Activated CD4-positive, alpha-beta T cell treated with anti-CD3 and anti-CD28 coated beads for 36 hours (primary cell): ENCODE data around the gene COLEC12. TPM values are rescaled to one million over a fixed set of nuclear protein-coding genes. Genes with fewer than 3 reads are reported as not detected.
A peak's percentile ranks its signal among the peaks of the same experiment; 100 is the strongest.

Experiments used
- ATAC-seq: fragments of 200-7000 bp; cut with Tn5 transposase; one replicate; pipeline ENCODE4 v1.10.0; 2021; ENCODE audit warnings: mild to moderate bottlenecking, moderate library complexity
- CTCF ChIA-PET: fragments of 350-600 bp; sonication (Branson Sonifier 250); formaldehyde crosslinking; loops from one replicate; lab custom pipeline; 2021; ENCODE audit warnings: antibody characterized with exemption; lab: Charles Lee
- POLR2A ChIA-PET: fragments of 350-600 bp; sonication (Branson Sonifier 250); formaldehyde crosslinking; loops from one replicate; lab custom pipeline; 2021; ENCODE audit warnings: antibody characterized with exemption, inconsistent platforms; lab: Charles Lee
- DNase-seq: peaks from one replicate; pipeline ENCODE4 v3.0.0-alpha.2; 2020
- H3K27ac Mint-ChIP-seq: one replicate; pipeline ENCODE4 v1.8.0; 2021; ENCODE audit warnings: mixed read lengths
- H3K27me3 Mint-ChIP-seq: one replicate; pipeline ENCODE4 v1.8.0; 2021; ENCODE audit warnings: mixed read lengths
- H3K36me3 Mint-ChIP-seq: one replicate; pipeline ENCODE4 v1.8.0; 2021; ENCODE audit warnings: low read depth, mixed read lengths
- H3K4me1 Mint-ChIP-seq: one replicate; pipeline ENCODE4 v1.8.0; 2021; ENCODE audit warnings: mixed read lengths
- H3K4me3 Mint-ChIP-seq: one replicate; pipeline ENCODE4 v1.8.0; 2021; ENCODE audit warnings: mild to moderate bottlenecking, moderate library complexity, mixed read lengths
- H3K9me3 Mint-ChIP-seq: one replicate; pipeline ENCODE4 v1.8.0; 2021; ENCODE audit warnings: low read depth, mixed read lengths
- intact Hi-C, 2 experiments: fragments of 100-400 bp; cut with DNase I in 1 of 2; cut with micrococcal nuclease in 1 of 2; formaldehyde crosslinking; loops; one replicate each; pipeline versions ENCODE4 v1.14.2 to v1.15.1; 2022 to 2024; cut with DNase I, micrococcal nuclease
- total RNA-seq, 2 experiments: library from RNA; stranded (reverse); gene quantifications; one replicate each; pipeline ENCODE4 v1.2.3, GENCODE V29; 2021

The COLEC12 gene
- total RNA-seq, 2 experiments from 2014 or later, result not detected

DNA sequence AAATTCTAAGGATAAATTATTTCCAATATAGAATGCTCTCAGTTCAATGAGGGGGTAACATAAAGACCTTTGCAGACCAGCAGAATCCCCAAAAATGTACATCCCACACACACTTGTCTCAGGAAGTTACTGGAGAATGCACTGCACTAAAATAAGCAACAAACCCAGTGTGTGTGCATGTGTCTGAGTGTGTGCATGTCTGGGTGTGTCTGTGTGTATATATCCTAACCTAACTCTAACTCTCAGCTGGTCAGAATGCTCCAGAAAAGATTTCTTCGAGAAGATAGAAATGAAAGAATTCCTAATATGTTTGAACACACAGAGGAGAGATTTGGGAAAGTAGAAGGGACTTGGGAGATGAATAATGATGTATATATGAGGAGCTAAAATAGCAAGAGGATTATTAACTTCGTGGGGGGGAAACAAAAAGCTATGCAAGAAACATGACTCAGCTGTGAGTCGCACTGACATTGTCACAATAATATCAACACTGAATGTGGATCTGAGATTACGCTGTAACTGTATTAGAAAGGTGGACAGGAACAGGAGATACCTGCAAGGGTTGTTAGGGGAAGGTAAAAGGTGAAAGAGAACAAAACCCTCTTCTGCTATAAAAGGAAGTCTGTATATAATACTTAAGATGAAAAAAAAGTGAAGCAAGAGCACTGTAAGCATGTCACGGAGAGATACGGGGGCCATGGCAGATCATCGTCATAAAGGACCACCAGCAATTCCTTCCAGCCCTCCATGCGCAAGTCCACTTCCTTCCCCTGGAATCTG, 11.1 kb downstream of the COLEC12 start:
- Mint-ChIP-seq H3K36me3 (no peaks in the 10 kb centered on the region), H3K4me1 (no peaks in the 10 kb centered on the region), H3K27ac (no peak overlapping the region), H3K9me3 (no peaks in the 10 kb centered on the region), H3K4me3 (no peak overlapping the region), H3K27me3 (peaks cover 16% of the 10 kb centered on the region)
- intact Hi-C loops, result no loop called here
- DNase-seq (no peak), ATAC-seq (no peak)
- CTCF ChIA-PET, result interaction anchor here (1.2 kb wide), 1 partner anchor 23 kb away, joined by 3 read pairs; no protein-coding TSS in a partner anchor
- POLR2A ChIA-PET, result no interaction called here

DNA sequence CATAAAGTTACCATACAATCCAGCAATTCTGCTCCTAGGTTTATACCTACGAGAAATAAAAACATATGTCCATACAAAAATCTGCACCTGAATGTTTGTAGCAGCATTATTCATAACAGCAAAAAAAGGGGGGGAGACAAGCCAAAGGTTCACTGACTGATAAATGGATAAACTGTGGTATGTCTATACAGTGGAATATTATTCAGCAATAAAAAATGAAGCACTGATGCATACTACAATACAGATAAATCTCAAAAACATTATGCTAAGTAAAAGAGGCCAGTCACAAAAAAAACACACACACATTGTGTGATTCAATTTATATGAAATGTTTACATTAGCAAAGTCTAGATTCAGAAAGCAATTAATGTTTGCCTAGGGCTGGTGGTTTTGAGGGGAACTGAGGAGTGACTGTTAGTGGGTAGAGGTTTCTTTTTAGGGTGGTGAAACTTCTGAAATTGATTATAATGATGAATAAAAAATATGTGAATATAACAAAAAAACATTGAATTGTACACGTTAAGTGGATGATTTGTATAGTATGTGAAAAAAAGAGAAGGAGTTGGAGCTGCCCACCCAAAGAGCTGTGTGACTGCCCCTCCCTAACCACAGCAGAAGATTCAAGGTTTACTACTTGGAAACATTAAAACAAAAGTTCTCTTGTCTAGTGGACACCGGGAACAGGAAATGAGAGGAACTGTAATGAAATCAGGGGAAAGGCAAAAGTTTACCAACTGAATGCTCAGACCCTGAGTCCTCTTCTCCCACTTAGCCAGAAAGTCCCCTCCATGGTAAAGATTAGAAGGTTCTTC, 13.4 kb downstream of the COLEC12 start:
- Mint-ChIP-seq H3K27ac (no peak overlapping the region), H3K4me1 (no peaks in the 10 kb centered on the region), H3K36me3 (no peaks in the 10 kb centered on the region), H3K27me3 (peaks cover 16% of the 10 kb centered on the region), H3K9me3 (no peaks in the 10 kb centered on the region), H3K4me3 (no peak overlapping the region)
- POLR2A ChIA-PET, result no interaction called here
- CTCF ChIA-PET, result no interaction called here
- ATAC-seq (no peak), DNase-seq (no peak)
- intact Hi-C loops, result no loop called here

DNA sequence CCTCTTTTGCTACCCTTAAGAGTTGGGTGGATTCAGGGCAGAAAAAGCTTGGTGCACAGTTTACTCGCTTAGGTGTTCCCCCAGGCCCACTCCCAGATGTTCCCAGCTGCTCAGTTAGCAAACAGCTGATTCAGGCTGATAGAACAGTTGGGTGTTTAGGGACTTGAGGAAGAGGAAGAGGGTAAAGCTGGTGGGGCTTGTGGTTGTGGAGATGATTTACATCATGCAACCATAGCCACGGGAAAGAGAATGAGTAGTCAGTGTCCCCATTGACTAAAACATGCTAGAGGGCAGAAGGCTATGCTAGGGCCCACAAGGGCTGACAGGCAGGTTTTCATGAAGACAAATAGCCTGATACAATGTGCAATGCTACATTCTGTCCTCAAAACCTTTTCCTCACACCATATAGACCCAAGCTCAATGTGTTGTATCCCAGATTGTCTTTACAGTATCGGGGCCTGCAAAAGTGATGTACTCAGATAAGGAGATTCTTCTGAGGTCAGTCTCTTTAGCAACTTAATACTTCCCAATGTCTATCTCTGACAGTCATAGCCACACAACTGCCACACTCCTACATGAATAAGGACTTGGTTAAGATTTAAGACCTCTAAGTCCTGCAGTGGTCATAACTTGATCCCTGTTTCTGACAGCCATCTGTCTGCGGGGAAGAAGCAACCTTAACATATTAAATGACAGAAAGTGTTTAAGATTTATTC, 15.6 kb downstream of the COLEC12 start:
- intact Hi-C loops, result no loop called here
- ChIA-PET POLR2A (no interaction called here), CTCF (no interaction called here)
- Mint-ChIP-seq H3K4me1 (no peaks in the 10 kb centered on the region), H3K9me3 (no peaks in the 10 kb centered on the region), H3K27ac (no peak overlapping the region), H3K27me3 (peaks cover 22% of the 10 kb centered on the region), H3K36me3 (no peaks in the 10 kb centered on the region), H3K4me3 (no peak overlapping the region)
- no peak for ATAC-seq
- DNase-seq, result no peak

DNA sequence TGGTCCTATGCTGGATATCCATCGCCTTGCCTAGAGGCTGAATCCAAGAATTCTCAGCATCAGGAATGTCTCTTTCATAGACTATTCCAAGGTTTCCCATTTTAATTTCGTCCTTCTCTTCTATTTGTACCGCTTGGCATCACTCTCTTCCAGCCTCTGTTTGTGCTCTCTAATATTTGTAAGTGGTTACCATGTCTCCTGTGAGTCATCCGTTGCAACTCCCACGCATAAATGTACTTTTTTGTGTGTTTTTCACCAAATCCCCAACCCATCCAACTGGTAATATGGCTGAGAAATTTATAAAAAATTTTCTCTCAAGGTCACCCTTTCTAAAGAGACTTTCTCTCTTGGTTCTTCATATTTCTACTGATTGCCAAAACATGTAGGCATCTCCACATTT, 21.8 kb downstream of the COLEC12 start:
- ChIA-PET POLR2A (no interaction called here), CTCF (interaction anchor here (0.6 kb wide), 1 partner anchor 17 kb away, joined by 3 read pairs; no protein-coding TSS in a partner anchor)
- no peak overlapping the region for H3K4me3 Mint-ChIP-seq
- no peak overlapping the region for H3K27ac Mint-ChIP-seq
- no peaks in the 10 kb centered on the region for H3K36me3 Mint-ChIP-seq
- ATAC-seq (no peak), DNase-seq (no peak)
- no peaks in the 10 kb centered on the region for H3K4me1 Mint-ChIP-seq
- H3K27me3 Mint-ChIP-seq, result peaks cover 9% of the 10 kb centered on the region
- no peaks in the 10 kb centered on the region for H3K9me3 Mint-ChIP-seq
- intact Hi-C loops, result no loop called here

DNA sequence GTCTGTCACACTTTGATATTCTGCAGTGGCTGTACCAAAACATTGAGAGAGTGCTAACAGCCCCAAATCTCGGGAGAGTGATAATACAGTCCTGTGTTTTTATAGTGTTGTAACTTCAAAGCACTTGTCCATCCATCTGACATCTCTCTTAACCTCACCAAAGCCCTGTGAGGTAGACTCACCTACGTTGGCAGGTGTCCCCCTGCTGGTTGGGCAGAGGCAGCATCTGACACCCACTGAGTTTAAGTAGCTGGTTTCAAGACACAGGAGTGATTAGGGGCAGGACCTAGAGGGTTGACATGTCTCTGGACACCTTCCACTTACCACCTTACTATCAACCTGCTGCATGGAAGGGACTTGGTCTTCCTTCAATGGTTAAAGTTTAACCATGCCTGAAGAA, 22.9 kb downstream of the COLEC12 start:
- ATAC-seq (no peak), DNase-seq (peak; percentile 27)
- Mint-ChIP-seq H3K27me3 (peaks cover 8% of the 10 kb centered on the region), H3K27ac (no peak overlapping the region), H3K4me1 (no peaks in the 10 kb centered on the region), H3K9me3 (no peaks in the 10 kb centered on the region), H3K36me3 (no peaks in the 10 kb centered on the region), H3K4me3 (no peak overlapping the region)
- ChIA-PET POLR2A (no interaction called here), CTCF (no interaction called here)
- intact Hi-C loops, result no loop called here

DNA sequence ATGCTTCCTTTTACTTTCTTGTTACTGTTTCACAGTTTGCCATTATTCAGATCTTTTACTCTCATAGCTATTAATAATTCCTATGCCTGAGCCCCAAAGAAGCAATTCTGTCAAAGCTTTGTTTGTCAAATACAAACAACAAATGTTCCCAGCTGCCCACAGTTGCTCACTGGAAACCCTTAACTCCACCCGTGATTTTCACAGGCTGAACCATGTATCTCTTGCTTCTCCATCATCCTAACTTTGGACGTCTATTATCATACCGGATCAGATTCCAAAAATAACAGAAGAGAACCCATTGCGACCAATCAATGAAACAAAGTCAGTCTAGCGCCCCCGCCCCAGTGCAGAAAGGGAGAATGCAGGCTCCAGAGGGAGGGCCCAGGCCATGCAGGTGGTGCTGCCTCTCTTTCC, 24.2 kb downstream of the COLEC12 start:
- H3K27me3 Mint-ChIP-seq, result peaks cover 6% of the 10 kb centered on the region
- ATAC-seq (no peak), DNase-seq (no peak)
- no peaks in the 10 kb centered on the region for H3K36me3 Mint-ChIP-seq
- CTCF ChIA-PET, result no interaction called here
- H3K27ac Mint-ChIP-seq, result no peak overlapping the region
- H3K4me3 Mint-ChIP-seq, result no peak overlapping the region
- POLR2A ChIA-PET, result interaction anchor here (0.6 kb wide), 1 partner anchor 83 kb away, joined by 3 read pairs; no protein-coding TSS in a partner anchor
- no peaks in the 10 kb centered on the region for H3K9me3 Mint-ChIP-seq
- intact Hi-C loops, result no loop called here
- H3K4me1 Mint-ChIP-seq, result no peaks in the 10 kb centered on the region

DNA sequence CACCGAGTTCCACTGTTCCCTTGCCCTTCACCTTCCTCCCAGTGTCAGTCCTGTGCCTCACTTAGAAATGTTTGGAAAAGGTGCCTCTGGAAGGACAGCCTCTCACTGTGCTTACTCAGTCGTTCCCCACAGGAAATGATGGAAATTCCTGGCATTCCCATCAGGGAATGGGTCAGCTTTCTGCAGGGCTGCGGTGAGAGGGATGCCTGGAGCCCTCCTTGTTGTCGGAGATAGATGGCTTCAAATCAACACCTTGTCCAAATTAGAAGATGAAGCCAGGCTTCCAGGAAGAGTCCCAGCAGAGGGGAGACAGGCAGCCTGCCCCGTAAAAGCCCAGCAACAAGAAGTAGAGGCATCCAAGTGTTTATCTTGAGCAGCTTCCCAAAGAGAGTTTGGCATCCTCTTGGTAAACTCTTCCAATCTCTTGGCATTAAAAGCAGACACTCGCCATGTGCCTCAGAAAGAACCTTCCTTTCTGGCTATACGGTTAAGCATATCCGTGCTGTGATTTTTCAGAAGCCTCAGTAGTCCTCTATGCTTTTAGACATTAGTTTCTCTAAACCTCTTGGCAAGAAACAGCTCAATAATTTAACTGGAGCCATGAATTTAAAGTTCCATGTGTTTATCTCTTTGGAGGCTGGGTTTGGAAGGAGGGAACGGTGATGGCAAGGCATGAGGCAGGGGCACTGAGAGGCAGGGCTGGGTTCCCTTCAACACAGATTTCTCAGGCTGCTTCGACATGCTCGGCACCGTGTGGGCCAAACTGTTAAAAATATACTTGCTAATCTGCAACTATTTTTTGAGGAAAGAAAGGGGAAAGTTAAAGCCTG, 25.1 kb downstream of the COLEC12 start:
- DNase-seq (no peak), ATAC-seq (no peak)
- Mint-ChIP-seq H3K4me1 (no peaks in the 10 kb centered on the region), H3K9me3 (no peaks in the 10 kb centered on the region), H3K27ac (no peak overlapping the region), H3K27me3 (peaks cover 3% of the 10 kb centered on the region), H3K36me3 (no peaks in the 10 kb centered on the region), H3K4me3 (no peak overlapping the region)
- ChIA-PET CTCF (no interaction called here), POLR2A (no interaction called here)
- intact Hi-C loops, result no loop called here

DNA sequence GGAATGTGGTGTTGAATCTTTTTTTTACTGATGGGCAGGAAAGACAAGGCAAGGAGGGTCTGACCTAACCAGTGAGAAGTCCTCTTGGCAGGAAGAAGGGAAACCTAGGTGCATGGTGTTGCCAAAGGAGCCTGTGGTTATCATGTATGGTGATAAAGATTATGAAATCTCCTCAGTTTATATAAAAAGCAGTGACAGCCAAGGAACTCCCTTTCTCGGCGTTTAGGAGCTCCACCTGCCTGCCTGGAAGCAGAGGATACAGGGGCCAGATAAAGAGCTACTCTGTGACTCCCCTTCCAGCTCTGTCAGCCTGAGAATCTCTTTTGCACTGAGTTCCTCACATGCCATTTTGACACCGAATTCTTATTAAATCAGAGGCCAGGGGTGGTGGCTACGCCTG, 26.1 kb downstream of the COLEC12 start:
- no peaks in the 10 kb centered on the region for H3K36me3 Mint-ChIP-seq
- no peaks in the 10 kb centered on the region for H3K4me1 Mint-ChIP-seq
- ChIA-PET POLR2A (no interaction called here), CTCF (no interaction called here)
- intact Hi-C loops, result no loop called here
- no peaks in the 10 kb centered on the region for H3K9me3 Mint-ChIP-seq
- DNase-seq, result no peak
- peaks cover 2% of the 10 kb centered on the region for H3K27me3 Mint-ChIP-seq
- no peak overlapping the region for H3K27ac Mint-ChIP-seq
- H3K4me3 Mint-ChIP-seq, result no peak overlapping the region
- no peak for ATAC-seq

DNA sequence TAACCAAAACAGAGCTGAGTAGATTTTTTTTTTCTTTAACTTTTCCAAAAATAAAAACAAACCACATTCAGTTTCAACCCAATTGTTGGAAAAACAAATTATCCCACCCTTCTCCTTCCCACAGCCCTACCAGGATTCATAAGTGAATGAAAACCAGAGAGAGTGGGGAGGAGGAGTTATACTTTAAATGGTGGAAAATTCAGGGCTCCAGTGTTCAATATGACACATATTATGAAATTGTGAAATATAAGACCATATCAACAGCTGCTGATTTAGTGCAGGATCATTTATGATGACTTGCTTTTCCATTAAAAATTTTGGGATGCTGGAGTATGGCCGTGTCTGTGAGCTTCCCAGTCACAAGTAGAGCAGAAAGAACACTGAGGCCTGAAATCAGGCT, 26.7 kb downstream of the COLEC12 start:
- CTCF ChIA-PET, result no interaction called here
- POLR2A ChIA-PET, result no interaction called here
- Mint-ChIP-seq H3K36me3 (no peaks in the 10 kb centered on the region), H3K4me3 (no peak overlapping the region), H3K4me1 (no peaks in the 10 kb centered on the region), H3K27ac (no peak overlapping the region), H3K9me3 (no peaks in the 10 kb centered on the region), H3K27me3 (peaks cover 2% of the 10 kb centered on the region)
- intact Hi-C loops, result no loop called here
- DNase-seq, result no peak
- no peak for ATAC-seq

DNA sequence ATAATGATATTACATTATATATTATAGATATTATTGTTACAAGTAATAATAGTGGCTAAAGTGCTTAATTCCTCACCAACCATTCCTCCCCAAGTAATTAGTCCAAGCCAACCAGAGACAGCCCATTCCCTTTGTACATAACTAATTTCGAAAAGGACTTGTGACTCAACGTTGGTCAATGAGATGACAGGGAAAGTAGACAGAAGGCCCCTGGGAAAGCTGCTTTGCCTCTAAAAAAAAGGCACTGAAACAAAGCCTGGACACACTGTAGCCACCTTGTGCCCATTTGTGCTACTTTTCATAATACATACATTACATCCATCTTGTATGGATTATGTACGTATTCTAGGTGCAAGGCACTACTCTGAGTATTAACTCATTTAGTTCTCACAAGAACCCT, 28.8 kb downstream of the COLEC12 start:
- Mint-ChIP-seq H3K27ac (no peak overlapping the region), H3K4me3 (no peak overlapping the region), H3K36me3 (no peaks in the 10 kb centered on the region), H3K9me3 (no peaks in the 10 kb centered on the region), H3K4me1 (no peaks in the 10 kb centered on the region), H3K27me3 (peaks cover 6% of the 10 kb centered on the region)
- ATAC-seq (no peak), DNase-seq (no peak)
- ChIA-PET POLR2A (no interaction called here), CTCF (no interaction called here)
- intact Hi-C loops, result no loop called here
